Esophagus squamous epithelium (tissue), 5 donors: Measurements from ENCODE around the gene CD300LG. TPM values are rescaled to one million over a fixed set of nuclear protein-coding genes. Genes with fewer than 3 reads are reported as not detected.

Source experiments
- DNase-seq: peaks from one replicate; lab custom pipeline; 2025; lab: John Stamatoyannopoulos, UW
- H3K27ac ChIP-seq, 4 donors: fragments of 200-600 bp; sonication (generic); one replicate each; pipeline ENCODE4 v1.5.1; 2016 to 2019; ENCODE audit warnings: mild to moderate bottlenecking in 1 of 4
- H3K27me3 ChIP-seq, 4 donors: fragments of 200-600 bp; sonication (generic); 1 replicate in 3 of 4; 2 replicates in 1 of 4; pipeline versions ENCODE4 v1.5.1 to v1.6.0; 2017 to 2021; ENCODE audit warnings: antibody characterized with exemption in 1 of 4
- H3K36me3 ChIP-seq, 3 donors: fragments of 200-600 bp; sonication (generic); one replicate each; pipeline ENCODE4 v1.5.1; 2016 to 2019
- H3K4me1 ChIP-seq, 3 donors: fragments of 200-600 bp; sonication (generic); one replicate each; pipeline ENCODE4 v1.5.1; 2017 to 2019
- H3K4me3 ChIP-seq, 4 donors: fragments of 200-600 bp; sonication (generic); 1 replicate in 3 of 4; 2 replicates in 1 of 4; pipeline ENCODE4 v1.5.1; 2016 to 2019; ENCODE audit warnings: mild to moderate bottlenecking in 2 of 4, moderate library complexity in 1 of 4
- H3K9me3 ChIP-seq, 3 donors: fragments of 200-600 bp; sonication (generic); one replicate each; pipeline ENCODE4 v1.5.1; 2016 to 2019
- CTCF ChIP-seq, 6 experiments: fragments of 450-650 bp in 4 of 6; fragments of 200-600 bp in 2 of 6; sonication (generic) in 2 of 6; IDR thresholded peaks; one replicate each; pipeline ENCODE4 v1.5.1; 2016 to 2019; ENCODE audit warnings: antibody characterized with exemption in 6 of 6, mild to moderate bottlenecking in 4 of 6, moderate library complexity in 4 of 6
- POLR2A ChIP-seq, 4 donors: fragments of 450-650 bp; IDR thresholded peaks; one replicate each; pipeline ENCODE4 v1.6.1; 2017; ENCODE audit warnings: antibody characterized with exemption in 4 of 4, mild to moderate bottlenecking in 4 of 4, moderate library complexity in 3 of 4
- WGBS, 2 donors: methylation state at CpG; one replicate each; pipeline ENCODE4 v1.1.5; 2018; 5-methylcytosine and 5-hydroxymethylcytosine counted together
- intact Hi-C: fragments of 100-400 bp; cut with DNase I; formaldehyde crosslinking; loops from one replicate; pipeline ENCODE4 v1.15.0; 2022
- total RNA-seq, 4 donors: library from RNA; depleted of rRNA; stranded (reverse); fragments of >200 nt; gene quantifications; one replicate each; pipeline ENCODE4 v1.1.0, GENCODE V29; 2016
- donor health status: DM: yes; HTN: yes; CAD: no.

Gene CD300LG
- total RNA-seq, 4 donors from 2014 or later = 0.30 to 2.3 (median 0.94) TPM

DNA sequence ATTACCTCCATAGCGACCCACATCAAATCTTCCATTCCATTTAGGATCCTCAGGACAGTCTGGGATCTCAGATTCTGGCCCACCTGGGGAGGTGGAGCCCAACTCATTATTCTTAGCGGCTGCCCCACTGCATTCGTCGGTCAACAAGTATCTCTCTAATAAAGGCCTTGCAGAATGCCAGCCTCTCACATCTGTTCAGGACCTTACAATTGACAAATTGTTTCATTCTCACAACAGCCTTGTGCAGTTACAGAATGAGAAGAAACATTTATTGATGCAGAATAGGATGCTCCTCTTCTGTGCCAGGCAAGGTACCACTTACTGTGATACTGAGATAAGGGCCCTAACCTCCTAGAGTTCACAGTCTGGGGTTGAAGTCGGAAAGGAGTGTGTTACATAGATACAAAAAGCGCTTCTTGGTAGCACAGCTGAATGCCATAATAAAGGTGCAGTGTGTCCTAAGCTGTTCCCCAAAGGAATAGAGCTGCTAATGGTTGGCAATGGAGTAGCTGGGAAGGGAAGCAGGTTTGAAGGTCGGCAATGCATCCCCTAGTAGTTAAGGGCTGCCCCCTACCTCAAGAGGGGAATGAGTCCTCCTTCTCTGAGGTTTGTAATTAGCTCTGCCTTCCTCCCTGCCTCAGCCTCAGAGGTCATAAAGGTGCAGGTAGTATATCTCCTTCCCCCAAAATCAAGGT lies 62.7 kb downstream of the CD300LG start:
- intact Hi-C loops = no loop called here
- DNase-seq = no peak
- Histone ChIP-seq H3K36me3 (no peaks in the 10 kb centered on the region), H3K27me3 (peaks cover 0 to 55% (median 6%) of the 10 kb centered on the region in 4 donors), H3K4me3 (no peak overlapping the region), H3K4me1 (peaks cover 23 to 36% (median 32%) of the 10 kb centered on the region in 3 donors), H3K9me3 (no peaks in the 10 kb centered on the region), H3K27ac (no peak overlapping the region)
- 59 to 72% methylated on average over 7 of the region's 7 CpGs for WGBS, 2 donors
- TF ChIP-seq CTCF (IDR thresholded peaks at IDR 0.05) (no peak), POLR2A (IDR thresholded peaks at IDR 0.05) (no peak)

- peaks cover 0 to 33% (median 4%) of the 10 kb centered on the region in 4 donors for H3K27me3 ChIP-seq
- intact Hi-C loops = no loop called here
- no peaks in the 10 kb centered on the region for H3K36me3 ChIP-seq
- 46 to 47% methylated on average over 8 of the region's 8 CpGs for WGBS, 2 donors
- H3K4me1 ChIP-seq = peaks cover 11 to 19% (median 16%) of the 10 kb centered on the region in 3 donors
- no peak for DNase-seq
- H3K27ac ChIP-seq = no peak overlapping the region
- no peaks in the 10 kb centered on the region for H3K9me3 ChIP-seq
- TF ChIP-seq CTCF (IDR thresholded peaks at IDR 0.05) (no peak), POLR2A (IDR thresholded peaks at IDR 0.05) (no peak)
- H3K4me3 ChIP-seq = no peak overlapping the region
Measured at GRCh38 chr17:43911904-43912303, 64.9 kb downstream of the CD300LG start.

GRCh38 chr17:43912635-43913304 lies 65.8 kb downstream of the CD300LG start:
- no peak for TF ChIP-seq CTCF (IDR thresholded peaks at IDR 0.05)
- no peak for TF ChIP-seq POLR2A (IDR thresholded peaks at IDR 0.05)
- no peak overlapping the region for H3K4me3 ChIP-seq
- no peaks in the 10 kb centered on the region for H3K36me3 ChIP-seq
- H3K4me1 ChIP-seq = peaks cover 7 to 19% (median 7%) of the 10 kb centered on the region in 3 donors
- peaks cover 0 to 32% (median 2%) of the 10 kb centered on the region in 4 donors for H3K27me3 ChIP-seq
- DNase-seq = no peak
- WGBS, 2 donors = 45 to 60% methylated on average over 4 of the region's 4 CpGs
- no peaks in the 10 kb centered on the region for H3K9me3 ChIP-seq
- H3K27ac ChIP-seq = no peak overlapping the region
- intact Hi-C loops = no loop called here

Other genes starting within 250 kb of the CD300LG start
- 1 to 10 TPM in 2 of 4 donors, under 1 TPM in 2; 0.64 to 6.1 (median 2.7) TPM for gene MEOX1, start 185.3 kb upstream of the CD300LG start, total RNA-seq
- under 1 TPM in 1 of 4 donors, not detected in 3; 0.49 TPM for gene SOST, start 88.4 kb upstream of the CD300LG start, total RNA-seq
- 10 to 100 TPM; 33.7 to 58.4 (median 36.8) TPM for gene DUSP3, start 68.2 kb upstream of the CD300LG start, total RNA-seq
- under 1 TPM in 1 of 4 donors, not detected in 3; 0.13 TPM for gene CFAP97D1, start 66.7 kb upstream of the CD300LG start, total RNA-seq
- gene MPP3, start 14.0 kb upstream of the CD300LG start, total RNA-seq = 10 to 100 TPM in 1 of 4 donors, 1 to 10 TPM in 3; 5.9 to 15.8 (median 9.0) TPM
- 1 to 10 TPM in 1 of 4 donors, under 1 TPM in 3; 0.18 to 3.6 (median 0.54) TPM for gene MPP2, start 60.4 kb downstream of the CD300LG start, total RNA-seq
- gene PPY, start 95.3 kb downstream of the CD300LG start, total RNA-seq = not detected
- not detected for gene PYY, start 106.8 kb downstream of the CD300LG start, total RNA-seq
- gene NAGS, start 157.4 kb downstream of the CD300LG start, total RNA-seq = 1 to 10 TPM in 3 of 4 donors, under 1 TPM in 1; 0.64 to 2.7 (median 2.1) TPM
- gene TMEM101, start 167.8 kb downstream of the CD300LG start, total RNA-seq = 10 to 100 TPM; 20.6 to 40.8 (median 34.1) TPM
- 10 to 100 TPM; 27.3 to 44.3 (median 36.9) TPM for gene LSM12, start 219.5 kb downstream of the CD300LG start, total RNA-seq
- 10 to 100 TPM; 10.3 to 23.3 (median 17.2) TPM for gene G6PC3, start 223.6 kb downstream of the CD300LG start, total RNA-seq